IPS DF 19.7 (cell line): Measurements from ENCODE around the gene MYO3B.
"Not testable (repeated sequence)": the region's sequence is repeated elsewhere in the genome, so short reads cannot be mapped to it uniquely, and the experiment has no call there.

Source experiments
- DNase-seq: peaks from one replicate; pipeline ENCODE4 v3.0.0-alpha.2; 2013; ENCODE audit warnings: low read depth, low spot score

MYO3B gene

GRCh38 chr2:170420961-170421687 lies 243.2 kb downstream of the MYO3B start:
- DNase-seq = no peak

GRCh38 chr2:170423919-170424318 lies 246.0 kb downstream of the MYO3B start:
- DNase-seq = no peak

- no peak for DNase-seq
Observed at GRCh38 chr2:170425281-170425751, 247.4 kb downstream of the MYO3B start.

GRCh38 chr2:170428868-170429267 lies 250.9 kb downstream of the MYO3B start:
- no peak for DNase-seq

GRCh38 chr2:170432823-170433222 lies 254.9 kb downstream of the MYO3B start:
- DNase-seq = no peak

GRCh38 chr2:170433448-170433847 lies 255.5 kb downstream of the MYO3B start:
- DNase-seq = no peak

- DNase-seq = not testable (repeated sequence)
Observed at GRCh38 chr2:170434396-170434795, 256.4 kb downstream of the MYO3B start.

GRCh38 chr2:170434900-170435621 lies 257.1 kb downstream of the MYO3B start:
- no peak for DNase-seq

- peak; percentile 38 for DNase-seq
Observed at GRCh38 chr2:170436077-170436943, 258.4 kb downstream of the MYO3B start.

GRCh38 chr2:170446078-170446477 lies 268.1 kb downstream of the MYO3B start:
- no peak for DNase-seq

- no peak for DNase-seq
Observed at GRCh38 chr2:170449034-170449433, 271.1 kb downstream of the MYO3B start.

GRCh38 chr2:170454471-170455372 lies 276.8 kb downstream of the MYO3B start:
- DNase-seq = no peak

- DNase-seq = no peak
Observed at GRCh38 chr2:170455617-170456426, 277.9 kb downstream of the MYO3B start.

- no peak for DNase-seq
Observed at GRCh38 chr2:170456914-170457313, 279.0 kb downstream of the MYO3B start.

GRCh38 chr2:170457742-170458141 lies 279.8 kb downstream of the MYO3B start:
- DNase-seq = no peak

GRCh38 chr2:170461889-170462288 lies 283.9 kb downstream of the MYO3B start:
- DNase-seq = no peak

GRCh38 chr2:170462433-170463205 lies 284.7 kb downstream of the MYO3B start:
- no peak for DNase-seq

GRCh38 chr2:170463206-170463537 lies 285.2 kb downstream of the MYO3B start:
- DNase-seq = no peak

GRCh38 chr2:170464268-170464667 lies 286.3 kb downstream of the MYO3B start:
- no peak for DNase-seq

- DNase-seq = no peak
Observed at GRCh38 chr2:170465241-170465640, 287.3 kb downstream of the MYO3B start.
